Heart left ventricle (tissue), 16 donors: ENCODE results near the gene ABLIM2. TPM values are rescaled to one million over a fixed set of nuclear protein-coding genes. Genes with fewer than 3 reads are reported as not detected.
A peak's percentile ranks its signal among the peaks of the same experiment; 100 is the strongest.

Experiments used
- ATAC-seq, 4 donors: fragments of 200-7000 bp; cut with Tn5 transposase; one replicate each; pipeline ENCODE4 v1.9.1; 2020 to 2022; ENCODE audit warnings: moderate library complexity in 4 of 4, mild to moderate bottlenecking in 3 of 4, moderate number of reproducible peaks in 1 of 4
- DNase-seq, 5 donors: peaks; one replicate each; pipeline ENCODE4 v3.0.0-alpha.2; 2020
- H3K27ac ChIP-seq, 12 donors: fragments of 200-600 bp; sonication (generic) in 4 of 12; one replicate each; pipeline versions ENCODE4 v1.5.0 to v1.8.0; 2016 to 2022; ENCODE audit warnings: mild to moderate bottlenecking in 2 of 12
- H3K27me3 ChIP-seq, 9 donors: fragments of 200-600 bp; sonication (generic) in 2 of 9; one replicate each; pipeline versions ENCODE4 v1.5.1 to v1.8.0; 2016 to 2022; ENCODE audit warnings: mild to moderate bottlenecking in 3 of 9
- H3K36me3 ChIP-seq, 9 donors: fragments of 200-600 bp; sonication (generic) in 2 of 9; one replicate each; pipeline versions ENCODE4 v1.5.0 to v1.8.0; 2018 to 2022; ENCODE audit warnings: mild to moderate bottlenecking in 2 of 9
- H3K4me1 ChIP-seq, 12 donors: fragments of 200-600 bp; sonication (generic) in 4 of 12; one replicate each; pipeline versions ENCODE4 v1.5.0 to v1.8.0; 2016 to 2022; ENCODE audit warnings: mild to moderate bottlenecking in 3 of 12
- H3K4me3 ChIP-seq, 12 donors: fragments of 200-600 bp; sonication (generic) in 4 of 12; one replicate each; pipeline versions ENCODE4 v1.5.0 to v1.8.0; 2017 to 2022; ENCODE audit warnings: mild to moderate bottlenecking in 9 of 12, moderate library complexity in 4 of 12
- H3K9me3 ChIP-seq, 12 donors: fragments of 200-600 bp; sonication (generic) in 4 of 12; one replicate each; pipeline versions ENCODE4 v1.5.0 to v1.8.0; 2016 to 2022; ENCODE audit warnings: mild to moderate bottlenecking in 1 of 12
- CTCF ChIP-seq, 12 donors: fragments of 200-600 bp; sonication (generic) in 4 of 12; IDR thresholded peaks; one replicate each; pipeline versions ENCODE4 v1.5.0 to v1.8.0; 2018 to 2022; ENCODE audit warnings: antibody characterized with exemption in 12 of 12, mild to moderate bottlenecking in 5 of 12
- POLR2A ChIP-seq, 2 donors: fragments of 450-650 bp; IDR thresholded peaks; one replicate each; pipeline ENCODE4 v1.6.1; 2017; ENCODE audit warnings: antibody characterized with exemption in 2 of 2, mild to moderate bottlenecking in 2 of 2, moderate library complexity in 2 of 2
- WGBS, 4 donors: extraction: QIAGEN DNeasy Blood & Tissue Kit in 2 of 4; methylation state at CpG; one replicate each; pipeline versions ENCODE4 v1.1.5 to v1.1.7; 2013 to 2018; 5-methylcytosine and 5-hydroxymethylcytosine counted together
- intact Hi-C, 10 donors: fragments of 100-400 bp; cut with DNase I; formaldehyde crosslinking; loops; one replicate each; pipeline versions ENCODE4 v1.11.1 to v1.14.2; 2022
- polyA plus RNA-seq, 2 donors: library from polyadenylated mRNA; stranded (reverse); fragments of 200-250 nt; gene quantifications; one replicate each; pipeline ENCODE4 v1.2.3, GENCODE V29; 2013
- total RNA-seq, 9 donors: library from RNA; depleted of rRNA in 2 of 9; stranded (reverse); fragments of >200 nt in 2 of 9; fragmentation: NEBNext Ultra II Directional in 3 of 9; extraction: Animal tissue kit (Norgen Biotek cat#: 25700) in 3 of 9; gene quantifications; one replicate each; pipeline versions ENCODE4 v1.1.0 to v1.2.4, GENCODE V29; 2016 to 2023
- donor health status: ischemic (EF 13 %, LVEDD 7.1; RV severe dilation, severe dysfunction).
- donor health status: healthy with polysubstance abuse.
- donor health status: DM: no; HTN: yes; CAD: no.
- donor health status: DM: no; HTN: no; CAD: no.
- donor health status: ischemic (EF 25% LVEDD 6.9; RV normal size, moderate dysfunction).
- donor health status: ischemic (EF 25% LVEDD 5.7; RV mildly dilated, moderate dysfunction).
- donor health status: healthy.
- donor health status: DM: yes; HTN: yes; CAD: no.
- donor health status: ischemic (EF 35%, LVEDD 5.7; RV mildly dilated, moderate dysfunction).
- donor health status: nonischemic (EF 11% LVEDD 7.7; RV severe dilation, severe dysfunction).
- donor health status: DM: yes; HTN: yes; CAD: no.
- donor health status: PGD.
- donor health status: ischemic (EF 29% LVEDD 5.4; RV normal size, mild dysfunction).
- donor health status: nonischemic (EF 23%, LVEDD 6.1; RV moderate dilation, normal function).

ABLIM2 gene
- total and polyA plus RNA-seq, 11 donors = 11.1 to 27.9 (median 18.4) TPM

GRCh38 chr4:8102831-8103230, 55.8 kb downstream of the ABLIM2 start:
- Histone ChIP-seq H3K27me3 (no peaks in the 10 kb centered on the region), H3K4me3 (no peak overlapping the region), H3K36me3 (no peaks in the 10 kb centered on the region), H3K9me3 (no peaks in the 10 kb centered on the region), H3K27ac (no peak overlapping the region), H3K4me1 (peaks cover 0 to 26% (median 7%) of the 10 kb centered on the region in 12 donors)
- WGBS, 4 donors = 93 to 96% (median 95%) methylated on average over 11 of the region's 11 CpGs
- no peak for TF ChIP-seq POLR2A (IDR thresholded peaks at IDR 0.05)
- TF ChIP-seq CTCF (IDR thresholded peaks at IDR 0.05) = no peak
- ATAC-seq (no peak), DNase-seq (peak in 1 of 5 donors; percentile 28)
- intact Hi-C loops = no loop called here

- DNase-seq = peak in 1 of 5 donors; percentile 8
Measured at GRCh38 chr4:8102076-8102355, 56.6 kb downstream of the ABLIM2 start.

GRCh38 chr4:8101213-8102075, 57.2 kb downstream of the ABLIM2 start:
- WGBS, 4 donors = 54 to 64% (median 60%) methylated on average over 23 of the region's 23 CpGs
- TF ChIP-seq POLR2A (IDR thresholded peaks at IDR 0.05) = no peak
- TF ChIP-seq CTCF (IDR thresholded peaks at IDR 0.05) = no peak
- no peaks in the 10 kb centered on the region for H3K9me3 ChIP-seq

More at GRCh38 chr4:8102076-8102355, 56.6 kb downstream of the ABLIM2 start:
- intact Hi-C loops = no loop called here
- Histone ChIP-seq H3K27ac (no peak overlapping the region), H3K27me3 (no peaks in the 10 kb centered on the region), H3K4me3 (no peak overlapping the region), H3K36me3 (no peaks in the 10 kb centered on the region), H3K9me3 (no peaks in the 10 kb centered on the region), H3K4me1 (peaks cover 0 to 26% (median 7%) of the 10 kb centered on the region in 12 donors)
- no peak for ATAC-seq
- TF ChIP-seq POLR2A (IDR thresholded peaks at IDR 0.05) (no peak), CTCF (IDR thresholded peaks at IDR 0.05) (no peak)
- WGBS, 4 donors = 87 to 94% (median 91%) methylated on average over 3 of the region's 3 CpGs

GRCh38 chr4:8099981-8100464, 58.6 kb downstream of the ABLIM2 start:
- TF ChIP-seq POLR2A (IDR thresholded peaks at IDR 0.05) = no peak
- no peak for TF ChIP-seq CTCF (IDR thresholded peaks at IDR 0.05)
- 49 to 56% (median 54%) methylated on average over 4 of the region's 4 CpGs for WGBS, 4 donors
- Histone ChIP-seq H3K27me3 (no peaks in the 10 kb centered on the region), H3K4me3 (no peak overlapping the region), H3K36me3 (peaks cover 0 to 6% (median 0%) of the 10 kb centered on the region in 9 donors), H3K9me3 (peaks cover 0 to 2% (median 0%) of the 10 kb centered on the region in 12 donors), H3K4me1 (peaks cover 0 to 26% (median 7%) of the 10 kb centered on the region in 12 donors), H3K27ac (peak overlapping the region in 2 of 12 donors; percentile 22 to 37)
- peak in 3 of 5 donors; percentile 32 to 72 (median 43) for DNase-seq
- ATAC-seq = peak in 2 of 4 donors; percentile 24 to 63
- intact Hi-C loops = no loop called here

More at GRCh38 chr4:8101213-8102075, 57.2 kb downstream of the ABLIM2 start:
- Histone ChIP-seq H3K27ac (peak overlapping the region in 1 of 12 donors; percentile 13), H3K27me3 (no peaks in the 10 kb centered on the region), H3K4me1 (peaks cover 0 to 26% (median 7%) of the 10 kb centered on the region in 12 donors), H3K4me3 (no peak overlapping the region), H3K36me3 (peaks cover 0 to 3% (median 0%) of the 10 kb centered on the region in 9 donors)
- intact Hi-C loops = no loop called here
- ATAC-seq (peak in 3 of 4 donors; percentile 35 to 72 (median 61)), DNase-seq (peak in 1 of 5 donors; percentile 44)
